H9 (cell line): ENCODE measurements around the gene SLC45A1. TPM values are rescaled to one million over a fixed set of nuclear protein-coding genes. Genes with fewer than 3 reads are reported as not detected.

Experiments
- DNase-seq: peaks from one replicate; pipeline ENCODE4 v3.0.0-alpha.2; 2017
- H2AFZ ChIP-seq: one replicate; pipeline ENCODE4 v1.6.1; 2013; ENCODE audit warnings: mild to moderate bottlenecking, low read length, control low read depth, moderate library complexity
- H2AK5ac ChIP-seq: 2 replicates; pipeline ENCODE4 v1.6.1; 2013; ENCODE audit warnings: low read length, control low read depth, mixed read lengths; ENCODE audit not compliant: insufficient read length
- H2BK120ac ChIP-seq: one replicate; pipeline ENCODE4 v1.6.1; 2013; ENCODE audit warnings: low read depth, mild to moderate bottlenecking, low read length, control low read depth, inconsistent platforms; ENCODE audit not compliant: poor library complexity, severe bottlenecking
- H2BK12ac ChIP-seq: 2 replicates; pipeline ENCODE4 v1.6.1; 2013; ENCODE audit warnings: low read length, control low read depth, mixed read lengths, low read depth; ENCODE audit not compliant: insufficient read length
- H2BK15ac ChIP-seq: 2 replicates; pipeline ENCODE4 v1.6.1; 2013; ENCODE audit warnings: low read depth, low read length, control low read depth
- H2BK20ac ChIP-seq: one replicate; pipeline ENCODE4 v1.6.1; 2013; ENCODE audit warnings: low read depth, mild to moderate bottlenecking, low read length, control low read depth, inconsistent platforms; ENCODE audit not compliant: poor library complexity, severe bottlenecking
- H2BK5ac ChIP-seq: 2 replicates; pipeline ENCODE4 v1.6.1; 2013; ENCODE audit warnings: low read length, control low read depth, mixed read lengths; ENCODE audit not compliant: insufficient read length
- H3K14ac ChIP-seq: 2 replicates; pipeline ENCODE4 v1.6.1; 2013; ENCODE audit warnings: low read length, control low read depth; ENCODE audit not compliant: insufficient read depth
- H3K18ac ChIP-seq: 2 replicates; pipeline ENCODE4 v1.6.1; 2013; ENCODE audit warnings: low read depth, mild to moderate bottlenecking, mixed read lengths, low read length, control low read depth; ENCODE audit not compliant: insufficient read length
- H3K23ac ChIP-seq: 2 replicates; pipeline ENCODE4 v1.6.1; 2013; ENCODE audit warnings: low read length, control low read depth, mixed read lengths, low read depth; ENCODE audit not compliant: insufficient read length
- H3K23me2 ChIP-seq: 2 replicates; pipeline ENCODE4 v1.6.1; 2013; ENCODE audit warnings: low read depth, mild to moderate bottlenecking, mixed read lengths, low read length, control low read depth; ENCODE audit not compliant: insufficient read length, poor library complexity, severe bottlenecking
- H3K27ac ChIP-seq: 2 replicates; pipeline ENCODE4 v1.5.1; 2013; ENCODE audit warnings: low read length, control low read depth, mixed read lengths, low read depth; ENCODE audit not compliant: insufficient read length
- H3K27me3 ChIP-seq: 2 replicates; pipeline ENCODE4 v1.6.1; 2013; ENCODE audit warnings: low read length, control low read depth, inconsistent platforms; ENCODE audit not compliant: insufficient read depth
- H3K4ac ChIP-seq: 2 replicates; pipeline ENCODE4 v1.6.1; 2013; ENCODE audit warnings: low read depth, mild to moderate bottlenecking, control low read depth, inconsistent platforms, low read length, moderate library complexity
- H3K4me1 ChIP-seq: 2 replicates; pipeline ENCODE4 v1.6.1; 2013; ENCODE audit warnings: low read length, control low read depth, inconsistent platforms; ENCODE audit not compliant: insufficient read depth
- H3K4me2 ChIP-seq: 2 replicates; pipeline ENCODE4 v1.6.1; 2013; ENCODE audit warnings: low read length, control low read depth, mixed read lengths; ENCODE audit not compliant: insufficient read length, insufficient read depth
- H3K56ac ChIP-seq: 2 replicates; pipeline ENCODE4 v1.6.1; 2013; ENCODE audit warnings: low read depth, mild to moderate bottlenecking, mixed read lengths, low read length, control low read depth; ENCODE audit not compliant: insufficient read length
- H3K79me1 ChIP-seq: 2 replicates; pipeline ENCODE4 v1.6.1; 2013; ENCODE audit warnings: low read depth, mild to moderate bottlenecking, moderate library complexity, low read length, control low read depth, inconsistent platforms; ENCODE audit not compliant: insufficient read depth, poor library complexity, severe bottlenecking
- H3K79me2 ChIP-seq: 2 replicates; pipeline ENCODE4 v1.6.1; 2013; ENCODE audit warnings: low read length, control low read depth, inconsistent platforms; ENCODE audit not compliant: insufficient read depth
- H3K9ac ChIP-seq: 2 replicates; pipeline ENCODE4 v1.6.1; 2013; ENCODE audit warnings: low read length, control low read depth, mixed read lengths; ENCODE audit not compliant: insufficient read length; ENCODE audit errors: extremely low read depth
- H3K9me3 ChIP-seq: one replicate; pipeline ENCODE4 v1.6.1; 2013; ENCODE audit warnings: low read depth, low read length, inconsistent platforms; ENCODE audit not compliant: control insufficient read depth
- H3T11ph ChIP-seq: one replicate; pipeline ENCODE4 v1.6.1; 2013; ENCODE audit warnings: mild to moderate bottlenecking, low read length, control low read depth, inconsistent platforms
- H4K20me1 ChIP-seq: one replicate; pipeline ENCODE4 v1.6.1; 2013; ENCODE audit not compliant: control insufficient read depth, insufficient read length, insufficient read depth
- H4K5ac ChIP-seq: 2 replicates; pipeline ENCODE4 v1.6.1; 2013; ENCODE audit warnings: low read depth, mild to moderate bottlenecking, mixed read lengths, low read length, control low read depth; ENCODE audit not compliant: insufficient read length
- H4K8ac ChIP-seq: replicated peaks from 2 replicates; pipeline ENCODE4 v1.6.1; 2013; ENCODE audit warnings: low read length, control low read depth, mixed read lengths, low read depth; ENCODE audit not compliant: insufficient read length
- H4K91ac ChIP-seq: 2 replicates; pipeline ENCODE4 v1.6.1; 2013; ENCODE audit warnings: low read depth, mild to moderate bottlenecking, moderate library complexity, mixed read lengths, low read length, control low read depth; ENCODE audit not compliant: insufficient read length
- H3K27ac Mint-ChIP-seq, 3 experiments: 2 replicates in 2 of 3; 3 replicates in 1 of 3; pipeline ENCODE4 v1.8.0; 2020 to 2021; ENCODE audit warnings: mixed read lengths in 3 of 3, mild to moderate bottlenecking in 1 of 3, moderate library complexity in 1 of 3
- H3K27me3 Mint-ChIP-seq: 2 replicates; pipeline ENCODE4 v1.8.0; 2021; ENCODE audit warnings: low read depth, mild to moderate bottlenecking, moderate library complexity, mixed read lengths
- H3K36me3 Mint-ChIP-seq, 3 experiments: 2 replicates in 2 of 3; 3 replicates in 1 of 3; pipeline ENCODE4 v1.8.0; 2020 to 2021; ENCODE audit warnings: low read depth in 3 of 3, mixed read lengths in 3 of 3; ENCODE audit not compliant: insufficient read depth in 1 of 3
- H3K4me1 Mint-ChIP-seq, 2 experiments: 2 replicates each; pipeline ENCODE4 v1.8.0; 2020; ENCODE audit warnings: mixed read lengths in 2 of 2
- H3K4me3 Mint-ChIP-seq, 2 experiments: 2 replicates in 1 of 2; 3 replicates in 1 of 2; pipeline ENCODE4 v1.8.0; 2020 to 2021; ENCODE audit warnings: mild to moderate bottlenecking in 2 of 2, mixed read lengths in 2 of 2, moderate library complexity in 1 of 2
- H3K9me3 Mint-ChIP-seq, 2 experiments: 2 replicates in 1 of 2; 3 replicates in 1 of 2; pipeline ENCODE4 v1.8.0; 2020; ENCODE audit warnings: mild to moderate bottlenecking in 2 of 2, mixed read lengths in 2 of 2, moderate library complexity in 1 of 2
- CTCF ChIP-seq: fragments of 200-600 bp; sonication (generic); conservative IDR thresholded peaks from 3 replicates; pipeline ENCODE4 v1.8.0; 2021; ENCODE audit warnings: antibody characterized with exemption, mild to moderate bottlenecking
- WGBS: extraction: QIAGEN DNeasy Blood & Tissue Kit; methylation state at CpG from one replicate; pipeline ENCODE4 v1.1.7; 2013; ENCODE audit warnings: missing lambda C conversion rate, low lambda C conversion rate, mixed read lengths; ENCODE audit not compliant: insufficient read length; ENCODE audit errors: extremely low coverage; 5-methylcytosine and 5-hydroxymethylcytosine counted together
- total RNA-seq: library from RNA; stranded (reverse); gene quantifications from 2 replicates; pipeline ENCODE4 v1.2.1, GENCODE V29; 2021

SLC45A1 gene
- total RNA-seq, 1 experiment from 2014 or later, result 0.63 TPM

- Histone ChIP-seq H3K9ac (no peak overlapping the region), H4K8ac (no peak overlapping the region), H2BK120ac (no peak overlapping the region), H3K27ac (no peak overlapping the region), H2BK20ac (no peak overlapping the region), H3K18ac (no peak overlapping the region), H3K79me1 (peaks cover 5% of the 10 kb centered on the region), H3K4ac (no peak overlapping the region), H3K27me3 (no peaks in the 10 kb centered on the region), H4K20me1 (no peaks in the 10 kb centered on the region), H2BK12ac (no peak overlapping the region), H3T11ph (no peak overlapping the region), H2BK15ac (no peak overlapping the region), H3K23ac (no peak overlapping the region), H2AFZ (no peak overlapping the region), H2AK5ac (no peak overlapping the region), H2BK5ac (no peak overlapping the region), H3K14ac (no peak overlapping the region), H3K79me2 (peaks cover 9% of the 10 kb centered on the region; the same call in 1 of the 2 replicates), H3K4me1 (peaks cover 4% of the 10 kb centered on the region), H3K56ac (no peak overlapping the region), H4K5ac (no peak overlapping the region), H4K91ac (no peak overlapping the region), H3K9me3 (no peaks in the 10 kb centered on the region), H3K4me2 (no peak overlapping the region), H3K23me2 (no peaks in the 10 kb centered on the region)
- peaks cover 10 to 16% (median 14%) of the 10 kb centered on the region in 3 experiments; a peak in 6 of 7 replicates for H3K36me3 Mint-ChIP-seq
- H3K27ac Mint-ChIP-seq, result peak overlapping the region in 1 of 3 experiments; percentile 2; a peak in 1 of 7 replicates
- TF ChIP-seq CTCF, result no peak
- no peak overlapping the region for H3K4me3 Mint-ChIP-seq
- peaks cover 23 to 32% of the 10 kb centered on the region in 2 experiments for H3K4me1 Mint-ChIP-seq
- H3K27me3 Mint-ChIP-seq, result no peaks in the 10 kb centered on the region; the same call in 1 of the 2 replicates
- H3K9me3 Mint-ChIP-seq, result no peaks in the 10 kb centered on the region
- no peak for DNase-seq
- no CpG with 5 or more reads among the region's 4 CpGs for WGBS
Observed at GRCh38 chr1:8390707-8391106, 72.8 kb downstream of the SLC45A1 start.
